MM.1S (cell line): ENCODE data around the gene KYAT1.
A peak's percentile ranks its signal among the peaks of the same experiment; 100 is the strongest.

Experiments
- DNase-seq: peaks from one replicate; pipeline ENCODE4 v3.0.0-alpha.2; 2015
- H2AFZ ChIP-seq: fragments of 300-600 bp; sonication (generic); 2 replicates; pipeline ENCODE4 v1.6.0; 2016; ENCODE audit warnings: antibody characterized with exemption, low read length
- H3F3A ChIP-seq: fragments of 300-600 bp; sonication (generic); 2 replicates; pipeline ENCODE4 v1.6.1; 2016; ENCODE audit warnings: mild to moderate bottlenecking, antibody characterized with exemption, low read length, moderate library complexity, mixed read lengths; ENCODE audit not compliant: insufficient read depth
- H3K27ac ChIP-seq: fragments of 300-600 bp; sonication (generic); 2 replicates; pipeline ENCODE4 v1.5.1; 2016; ENCODE audit warnings: mild to moderate bottlenecking, low read length
- H3K27me3 ChIP-seq: fragments of 300-600 bp; sonication (generic); replicated peaks from 2 replicates; pipeline ENCODE4 v1.6.0; 2016; ENCODE audit warnings: low read length; ENCODE audit not compliant: insufficient read depth
- H3K36me3 ChIP-seq: fragments of 300-600 bp; sonication (generic); replicated peaks from 2 replicates; pipeline ENCODE4 v1.6.1; 2016; ENCODE audit warnings: mild to moderate bottlenecking, low read length, mixed read lengths; ENCODE audit not compliant: insufficient read depth
- H3K4me1 ChIP-seq: fragments of 300-600 bp; sonication (generic); 2 replicates; pipeline ENCODE4 v1.6.1; 2016; ENCODE audit warnings: low read length, mixed read lengths
- H3K4me2 ChIP-seq: fragments of 300-600 bp; sonication (generic); 2 replicates; pipeline ENCODE4 v1.6.0; 2016; ENCODE audit warnings: low read depth, low read length
- H3K4me3 ChIP-seq: fragments of 300-600 bp; sonication (generic); 2 replicates; pipeline ENCODE4 v1.5.1; 2016; ENCODE audit warnings: low read length, mixed read lengths
- H3K79me2 ChIP-seq: fragments of 300-600 bp; sonication (generic); 2 replicates; pipeline ENCODE4 v1.6.1; 2016; ENCODE audit warnings: mixed run types, low read length, mixed read lengths
- H3K9ac ChIP-seq: fragments of 300-600 bp; sonication (generic); 2 replicates; pipeline ENCODE4 v1.6.1; 2016; ENCODE audit warnings: low read length, mixed read lengths
- H3K9me2 ChIP-seq: fragments of 300-600 bp; sonication (generic); replicated peaks from 2 replicates; pipeline ENCODE4 v1.6.1; 2016; ENCODE audit warnings: mild to moderate bottlenecking, low read length, mixed read lengths; ENCODE audit not compliant: insufficient read depth
- H3K9me3 ChIP-seq: fragments of 300-600 bp; sonication (generic); replicated peaks from 2 replicates; pipeline ENCODE4 v1.6.1; 2016; ENCODE audit warnings: mild to moderate bottlenecking, low read length, mixed read lengths; ENCODE audit not compliant: insufficient read depth
- H4K20me1 ChIP-seq: fragments of 300-600 bp; sonication (generic); 2 replicates; pipeline ENCODE4 v1.6.1; 2016; ENCODE audit warnings: mild to moderate bottlenecking, low read length, moderate library complexity, mixed read lengths; ENCODE audit not compliant: insufficient read depth
- CTCF ChIP-seq: fragments of 300-600 bp; sonication (generic); IDR thresholded peaks from 2 replicates; pipeline ENCODE4 v1.5.1; 2016; ENCODE audit warnings: antibody characterized with exemption, low read length, mixed read lengths
- EZH2 ChIP-seq: fragments of 300-600 bp; sonication (generic); optimal IDR thresholded peaks from 2 replicates; pipeline ENCODE3; 2017; ENCODE audit warnings: low read depth, mild to moderate bottlenecking, antibody characterized with exemption, low read length, mixed read lengths
- EZH2phosphoT487 ChIP-seq: fragments of 300-600 bp; sonication (generic); IDR thresholded peaks from 2 replicates; pipeline ENCODE4 v1.6.1; 2018; ENCODE audit warnings: antibody characterized with exemption, low read length

KYAT1 gene

GRCh38 chr9:128881884-128882676, at the start of gene KYAT1, which contains the start of gene LRRC8A:
KYAT1 (minus strand) TSS chr9:128881950; CDS start chr9:128845405, 36,545 bp downstream.
LRRC8A (plus strand) TSS chr9:128882133; CDS start chr9:128907165, 25,032 bp downstream.
- Histone ChIP-seq H3K4me3 (peak within 1 kb of the TSS; percentile 97), H3K9me3 (no peaks in the 10 kb centered on the region), H3K79me2 (peaks cover 67% of the 10 kb centered on the region), H4K20me1 (no peaks in the 10 kb centered on the region), H3F3A (peaks cover 6% of the 10 kb centered on the region), H3K27ac (peak within 1 kb of the TSS; percentile 58; the same call in 1 of the 2 replicates), H2AFZ (peak within 1 kb of the TSS; percentile 91), H3K4me1 (peaks cover 4% of the 10 kb centered on the region; the same call in 1 of the 2 replicates), H3K9ac (peak within 1 kb of the TSS; percentile 90), H3K27me3 (no peaks in the 10 kb centered on the region), H3K4me2 (peak within 1 kb of the TSS; percentile 73), H3K9me2 (no peaks in the 10 kb centered on the region), H3K36me3 (no peaks in the 10 kb centered on the region)
- TF ChIP-seq EZH2phosphoT487: no peak
- no peak for TF ChIP-seq CTCF
- no peak for TF ChIP-seq EZH2
- peak; percentile 98 for DNase-seq

GRCh38 chr9:128929560-128929959, 47.8 kb upstream of the KYAT1 start:
- Histone ChIP-seq H3K27me3 (no peaks in the 10 kb centered on the region), H3K36me3 (no peaks in the 10 kb centered on the region), H3F3A (no peaks in the 10 kb centered on the region), H3K4me2 (no peak overlapping the region), H3K79me2 (no peaks in the 10 kb centered on the region), H3K9me2 (no peaks in the 10 kb centered on the region), H3K4me3 (no peak overlapping the region), H3K4me1 (no peaks in the 10 kb centered on the region), H4K20me1 (no peaks in the 10 kb centered on the region), H3K9ac (no peak overlapping the region), H3K9me3 (no peaks in the 10 kb centered on the region), H2AFZ (no peak overlapping the region), H3K27ac (no peak overlapping the region)
- TF ChIP-seq EZH2: no peak
- TF ChIP-seq EZH2phosphoT487: no peak
- TF ChIP-seq CTCF: no peak
- DNase-seq: no peak

- no peaks in the 10 kb centered on the region for H3K27me3 ChIP-seq
- no peaks in the 10 kb centered on the region for H3K4me1 ChIP-seq
- H3F3A ChIP-seq: no peaks in the 10 kb centered on the region
- no peak overlapping the region for H3K9ac ChIP-seq
- H3K9me2 ChIP-seq: no peaks in the 10 kb centered on the region
- TF ChIP-seq CTCF (no peak), EZH2phosphoT487 (no peak), EZH2 (no peak)
- no peak for DNase-seq
- no peaks in the 10 kb centered on the region for H3K36me3 ChIP-seq
- H3K4me2 ChIP-seq: no peak overlapping the region
- H3K27ac ChIP-seq: no peak overlapping the region
- H4K20me1 ChIP-seq: no peaks in the 10 kb centered on the region
- H3K9me3 ChIP-seq: no peaks in the 10 kb centered on the region
- no peak overlapping the region for H3K4me3 ChIP-seq
- H3K79me2 ChIP-seq: no peaks in the 10 kb centered on the region
- H2AFZ ChIP-seq: no peak overlapping the region
Observed at GRCh38 chr9:128928624-128929023, 46.9 kb upstream of the KYAT1 start.
